ENCODE results near the gene PCDH9. TPM values are rescaled to one million over a fixed set of nuclear protein-coding genes. Genes with fewer than 3 reads are reported as not detected.

PCDH9 gene
- total RNA-seq, 6 donors from 2014 or later, result 3.1 to 19.4 (median 7.8) TPM

GRCh38 chr13:67117010-67117550 lies 113.1 kb downstream of the PCDH9 start:
- H3K9me3 ChIP-seq, result no peaks in the 10 kb centered on the region
- no peaks in the 10 kb centered on the region for H3K27me3 ChIP-seq
- DNase-seq (no peak), ATAC-seq (ENCODE audit: low FRiP score in 2 of 2) (no peak)
- WGBS, 2 donors, result 54 to 69% methylated on average over 3 of the region's 3 CpGs
- TF ChIP-seq POLR2AphosphoS5 (IDR thresholded peaks at IDR 0.05), result no peak
- no peak for TF ChIP-seq POLR2A (IDR thresholded peaks at IDR 0.05)
- TF ChIP-seq CTCF (IDR thresholded peaks at IDR 0.05), result no peak
- H3K36me3 ChIP-seq, result no peaks in the 10 kb centered on the region
- no peaks in the 10 kb centered on the region for H3K4me1 ChIP-seq
- H3K4me3 ChIP-seq, result no peak overlapping the region
- H3K27ac ChIP-seq, result no peak overlapping the region

GRCh38 chr13:67107979-67108378 lies 122.2 kb downstream of the PCDH9 start:
- H3K4me1 ChIP-seq, result no peaks in the 10 kb centered on the region
- peaks cover 0 to 6% (median 0%) of the 10 kb centered on the region in 4 donors for H3K9me3 ChIP-seq
- no peak for TF ChIP-seq POLR2AphosphoS5 (IDR thresholded peaks at IDR 0.05)
- no peak for TF ChIP-seq POLR2A (IDR thresholded peaks at IDR 0.05)
- no peak for TF ChIP-seq CTCF (IDR thresholded peaks at IDR 0.05)
- no peak for TF ChIP-seq EP300 (IDR thresholded peaks at IDR 0.05)
- ATAC-seq (ENCODE audit: low FRiP score in 2 of 2), result peak in 1 of 2 donors; percentile 11
- 97 to 100% methylated on average over 1 to 2 of the region's 2 CpGs for WGBS, 2 donors
- H3K27me3 ChIP-seq, result no peaks in the 10 kb centered on the region
- no peak overlapping the region for H3K4me3 ChIP-seq
- no peak overlapping the region for H3K27ac ChIP-seq
- peak in 1 of 2 donors; percentile 44 for DNase-seq
- H3K36me3 ChIP-seq, result no peaks in the 10 kb centered on the region

GRCh38 chr13:67106502-67107057 lies 123.6 kb downstream of the PCDH9 start:
- Histone ChIP-seq H3K4me3 (no peak overlapping the region), H3K27me3 (no peaks in the 10 kb centered on the region), H3K4me1 (no peaks in the 10 kb centered on the region), H3K36me3 (no peaks in the 10 kb centered on the region), H3K9me3 (peaks cover 0 to 6% (median 0%) of the 10 kb centered on the region in 4 donors), H3K27ac (no peak overlapping the region)
- no peak for TF ChIP-seq POLR2A (IDR thresholded peaks at IDR 0.05)
- TF ChIP-seq POLR2AphosphoS5 (IDR thresholded peaks at IDR 0.05), result no peak
- no peak for TF ChIP-seq CTCF (IDR thresholded peaks at IDR 0.05)
- no peak for TF ChIP-seq EP300 (IDR thresholded peaks at IDR 0.05)
- WGBS, 2 donors, result 84 to 96% methylated on average over 3 to 6 of the region's 6 CpGs
- ATAC-seq (ENCODE audit: low FRiP score in 2 of 2) (peak; percentile 17 to 22), DNase-seq (peak in 1 of 2 donors; percentile 46)

- no peaks in the 10 kb centered on the region for H3K4me1 ChIP-seq
- no peak overlapping the region for H3K4me3 ChIP-seq
- 66 to 71% methylated on average over 4 of the region's 4 CpGs for WGBS, 2 donors
- ATAC-seq (ENCODE audit: low FRiP score in 2 of 2) (no peak), DNase-seq (no peak)
- no peaks in the 10 kb centered on the region for H3K27me3 ChIP-seq
- H3K9me3 ChIP-seq, result no peaks in the 10 kb centered on the region
- H3K36me3 ChIP-seq, result no peaks in the 10 kb centered on the region
- H3K27ac ChIP-seq, result no peak overlapping the region
- TF ChIP-seq POLR2AphosphoS5 (IDR thresholded peaks at IDR 0.05) (no peak), CTCF (IDR thresholded peaks at IDR 0.05) (no peak), POLR2A (IDR thresholded peaks at IDR 0.05) (no peak), EP300 (IDR thresholded peaks at IDR 0.05) (no peak)
These were observed 128.2 kb downstream of the PCDH9 start for GRCh38 chr13:67101730-67102467.

Data from upper lobe of left lung (tissue), 6 donors.